Activated CD4-positive, CD25-positive, alpha-beta regulatory T cell (primary cell): Measurements from ENCODE around the gene SLC2A5.

Experiments used
- DNase-seq, 4 experiments: peaks; one replicate each; lab custom pipeline; 2025; lab: John Stamatoyannopoulos, UW

Gene SLC2A5

DNA sequence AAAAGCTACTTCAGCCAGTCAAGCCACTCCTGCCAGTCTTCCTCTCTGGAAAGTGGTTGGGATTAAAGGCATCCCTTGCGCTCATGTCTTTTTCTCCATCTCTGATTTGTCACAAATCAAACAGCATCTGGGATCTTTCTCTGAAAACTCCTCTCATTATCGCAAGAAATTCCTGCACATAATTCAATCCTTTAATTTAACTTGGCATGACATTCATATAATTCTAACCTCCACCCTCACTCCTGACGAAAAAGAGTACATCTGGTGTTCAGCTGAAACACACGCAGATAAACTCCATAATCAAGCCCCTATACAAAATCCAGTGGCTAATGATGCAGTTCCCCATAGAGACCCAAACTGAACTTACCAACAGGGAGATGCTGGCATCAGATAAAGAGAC, 19.4 kb upstream of the SLC2A5 start:
- DNase-seq = no peak

DNA sequence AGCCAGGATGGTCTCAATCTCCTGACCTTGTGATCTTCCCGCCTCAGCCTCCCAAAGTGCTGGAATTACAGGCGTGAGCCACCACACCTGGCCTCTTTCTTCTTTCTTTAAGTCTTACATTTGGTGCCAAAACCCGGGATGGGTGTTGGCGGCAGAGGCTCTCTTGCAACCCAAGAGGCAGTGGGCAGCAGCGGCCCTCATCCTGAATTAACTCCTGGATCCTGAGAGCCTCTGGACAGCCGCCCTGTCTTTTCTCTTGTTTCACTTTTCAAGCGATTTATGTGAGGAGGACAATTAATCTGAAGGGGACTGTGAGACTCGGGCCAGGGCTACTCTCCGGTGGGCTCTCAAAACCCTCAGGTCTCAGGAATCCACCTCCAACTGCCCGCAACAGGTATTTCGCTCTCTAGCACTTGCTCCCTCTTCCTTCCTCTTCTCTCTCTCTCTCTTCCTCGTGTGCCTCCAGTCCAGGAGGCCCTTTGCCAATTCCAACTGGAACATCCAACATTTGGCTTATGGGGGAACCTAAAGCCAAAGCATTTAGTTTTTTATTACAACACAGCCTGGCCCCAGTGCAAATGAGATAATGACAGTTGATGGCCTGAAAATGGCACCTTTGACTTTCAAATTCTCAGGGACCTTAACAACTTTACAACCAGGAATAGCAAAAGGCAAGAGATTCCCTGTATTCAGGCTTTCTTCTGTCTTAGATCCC, 18.1 kb upstream of the SLC2A5 start:
- DNase-seq = no peak

DNA sequence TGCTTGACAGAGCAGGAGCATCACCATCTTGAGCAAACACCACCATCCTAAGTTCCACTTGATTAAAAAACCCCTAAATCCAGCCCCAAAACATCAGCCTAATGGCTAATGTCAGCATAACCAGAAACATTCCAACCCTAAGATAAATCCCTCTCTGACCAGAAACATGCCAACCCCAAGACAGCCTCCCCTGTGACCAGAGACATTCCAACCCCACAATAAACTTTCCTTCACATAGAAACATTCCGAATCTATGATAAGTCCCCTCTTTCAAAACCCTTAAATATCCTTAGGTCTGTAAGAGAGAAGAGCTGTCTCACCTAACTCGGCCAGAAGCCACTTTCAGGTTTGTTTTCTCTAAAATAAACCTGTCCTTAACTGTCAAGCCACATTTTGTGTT, 17.4 kb upstream of the SLC2A5 start:
- no peak for DNase-seq

DNA sequence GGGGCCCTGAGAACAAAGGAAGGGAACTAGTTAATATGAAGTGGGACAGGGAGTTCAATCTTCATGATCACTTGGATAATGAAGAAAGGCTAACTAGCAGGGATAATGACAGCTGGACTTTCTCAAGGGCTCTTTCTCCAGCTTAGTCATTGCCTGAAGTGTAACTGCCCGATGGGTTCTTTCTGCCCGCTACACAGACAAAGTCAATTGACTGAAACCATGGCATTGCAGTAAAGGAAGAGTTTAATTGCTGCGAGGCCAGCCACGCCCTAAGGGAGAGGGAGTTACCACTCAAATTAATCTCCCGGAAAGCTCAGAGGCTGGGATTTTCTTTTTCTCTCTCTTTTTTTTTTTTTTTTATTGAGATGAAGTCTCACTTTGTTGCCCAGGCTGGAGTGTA, 16.6 kb upstream of the SLC2A5 start:
- DNase-seq = no peak

DNA sequence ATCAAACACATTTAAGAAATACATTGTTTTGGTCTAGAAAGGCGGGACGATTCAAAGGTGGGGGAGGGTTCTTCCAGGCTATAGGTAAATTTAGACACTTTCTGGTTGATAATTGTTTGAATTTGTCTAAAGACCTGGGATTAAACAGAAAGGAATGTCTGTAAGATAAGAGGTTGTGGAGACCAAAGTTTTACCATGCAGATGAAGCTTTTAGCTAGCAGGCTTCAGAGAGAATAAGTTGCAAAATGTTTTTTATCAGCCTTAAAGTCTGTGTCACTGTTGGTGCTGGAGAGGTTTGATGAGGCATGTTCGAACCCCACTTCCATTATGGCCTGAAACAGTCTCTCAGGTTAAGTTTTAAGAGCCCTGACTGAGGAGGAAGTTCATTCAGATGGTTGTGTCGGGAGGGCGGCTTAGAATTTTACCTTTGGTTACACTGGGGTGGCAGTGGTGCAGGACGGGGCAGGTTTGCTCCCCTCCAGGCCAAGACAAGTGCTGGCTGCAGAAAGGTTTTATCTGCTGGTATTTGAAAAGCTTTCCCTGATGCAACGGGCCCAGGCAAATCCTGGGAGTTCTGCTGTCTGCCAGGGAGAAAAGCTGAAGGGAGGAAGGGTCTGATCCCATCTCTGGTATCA, 16.0 kb upstream of the SLC2A5 start:
- DNase-seq = no peak

DNA sequence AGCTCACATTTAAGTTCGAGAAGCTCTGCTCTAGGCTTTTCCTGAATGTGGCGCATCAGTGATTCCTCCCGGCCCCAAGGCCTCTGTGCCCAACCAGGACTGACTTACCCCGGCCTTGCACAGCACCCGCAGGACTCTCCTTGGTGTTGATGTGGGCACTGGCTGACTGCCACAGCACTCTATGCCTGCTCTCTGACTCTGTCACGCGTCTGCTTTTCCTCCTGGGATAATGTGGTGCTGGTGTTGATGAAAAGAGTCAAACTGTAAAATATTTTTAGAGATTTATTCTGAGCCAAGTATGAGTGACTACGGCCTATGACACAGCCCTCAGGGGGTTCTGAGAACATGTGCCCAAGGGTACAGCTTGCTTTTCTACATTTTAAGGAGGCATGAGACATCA, 15.5 kb upstream of the SLC2A5 start:
- no peak for DNase-seq

DNA sequence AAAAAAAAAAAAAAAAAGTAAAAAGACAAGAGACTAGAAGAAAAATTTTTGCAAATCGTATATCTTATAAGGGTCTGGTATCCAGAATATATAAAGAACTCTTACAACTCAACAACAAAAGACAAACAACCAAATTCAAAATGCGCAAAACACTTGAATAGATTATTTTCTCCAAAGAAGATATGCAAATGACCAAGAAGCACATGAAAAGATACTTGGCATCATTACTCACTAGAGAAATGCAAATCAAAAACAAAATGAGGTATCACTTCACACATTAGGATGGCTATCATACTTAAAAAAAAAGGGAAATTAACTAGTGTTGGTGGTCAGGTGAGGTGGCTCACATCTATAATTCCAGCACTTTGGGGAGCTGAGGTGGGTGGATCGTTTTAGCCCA, 12.0 kb upstream of the SLC2A5 start:
- DNase-seq = no peak

DNA sequence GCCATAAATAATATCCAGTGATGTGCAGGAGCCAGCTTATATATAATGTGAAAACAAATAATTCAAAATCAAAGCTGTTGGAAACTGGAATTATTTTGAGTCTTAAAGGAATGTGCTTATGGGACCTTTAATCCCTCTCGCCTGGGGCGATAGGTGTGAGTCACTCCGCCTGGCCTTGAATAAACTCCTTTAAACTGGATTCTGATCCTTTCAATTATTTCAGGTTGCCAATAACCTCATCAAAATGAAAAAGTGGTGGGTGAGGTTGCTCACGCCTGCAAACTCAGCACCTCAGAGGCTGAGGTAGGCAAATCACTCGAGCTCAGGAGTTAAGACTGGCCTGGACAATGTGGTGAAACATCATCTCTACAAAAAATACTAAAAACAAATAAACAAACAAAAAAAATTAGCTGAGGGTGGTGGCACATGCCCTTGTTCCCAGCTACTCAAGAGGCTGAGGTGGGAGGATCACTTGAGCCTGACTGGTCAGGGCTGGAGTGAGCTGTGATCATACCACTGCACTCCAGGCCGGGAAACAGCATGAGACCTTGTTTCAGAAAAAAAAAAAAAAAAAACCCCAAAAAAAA, 11.4 kb upstream of the SLC2A5 start:
- no peak for DNase-seq

DNA sequence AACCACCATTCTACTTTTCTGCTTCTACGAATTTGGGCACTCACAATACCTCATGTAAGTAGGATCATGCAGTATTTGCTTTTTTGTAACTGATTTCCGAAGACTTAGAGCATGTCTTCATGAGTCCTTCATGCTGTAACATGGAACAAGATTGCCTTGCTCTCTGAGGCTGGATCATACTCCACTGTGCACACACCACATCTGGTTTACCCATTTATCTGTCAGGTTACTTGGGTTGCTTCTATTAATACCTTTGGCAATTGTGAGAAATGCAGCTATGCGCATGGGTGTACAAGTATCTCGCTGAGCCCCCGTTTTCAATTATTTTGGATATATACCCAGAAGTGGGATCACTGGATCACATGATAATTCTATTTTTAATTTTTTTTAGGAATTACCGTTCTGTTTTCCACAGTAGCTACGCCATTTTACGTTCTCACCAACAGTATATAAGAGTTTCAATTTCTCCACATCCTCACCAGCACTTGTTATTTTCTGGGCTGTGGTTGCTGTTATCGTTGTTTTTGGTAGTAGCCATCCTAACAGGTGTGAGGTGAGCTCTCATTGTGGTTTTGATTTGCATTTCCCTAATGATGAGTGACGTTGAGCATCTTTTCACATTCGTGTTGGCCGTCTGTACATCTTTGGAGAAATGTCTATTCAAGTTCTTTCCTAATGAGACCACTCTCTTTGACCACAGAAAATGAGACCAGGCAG, 10.7 kb upstream of the SLC2A5 start:
- no peak for DNase-seq

DNA sequence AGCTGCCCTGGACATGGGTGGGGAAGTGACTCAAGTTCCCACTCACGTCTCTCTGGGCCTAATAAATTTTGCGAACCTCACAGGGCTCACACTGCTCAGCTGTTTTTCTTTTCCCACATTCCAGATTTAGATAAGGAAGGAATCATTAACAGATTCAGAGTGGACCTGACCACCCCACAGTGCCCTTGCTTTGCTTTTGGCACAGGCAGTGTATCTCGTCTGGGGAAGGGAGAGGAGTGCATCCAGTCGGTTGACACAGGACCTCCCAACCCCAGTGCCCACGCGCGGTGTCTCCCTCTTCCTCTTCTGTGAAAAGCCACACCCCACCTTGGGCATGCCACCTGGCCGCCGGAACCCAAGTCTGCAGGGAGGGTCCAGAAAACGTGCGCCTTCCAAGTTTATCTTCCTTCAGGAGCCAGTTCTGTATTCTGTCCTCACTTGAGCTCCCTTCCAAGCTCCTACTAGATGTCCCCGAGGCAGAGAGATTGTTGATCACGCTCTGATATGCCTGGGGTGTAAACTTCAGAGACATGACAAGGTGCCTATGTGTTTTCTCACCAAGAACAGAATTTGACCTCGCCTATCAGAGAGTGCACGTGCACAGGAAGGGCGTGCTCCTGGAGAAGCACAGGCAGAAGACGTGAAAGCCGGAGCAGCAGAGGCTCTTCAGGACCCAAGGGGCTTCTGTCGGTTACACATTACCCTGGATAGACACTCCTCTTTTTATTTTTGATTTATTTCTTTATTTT, 9.5 kb upstream of the SLC2A5 start:
- DNase-seq = no peak

DNA sequence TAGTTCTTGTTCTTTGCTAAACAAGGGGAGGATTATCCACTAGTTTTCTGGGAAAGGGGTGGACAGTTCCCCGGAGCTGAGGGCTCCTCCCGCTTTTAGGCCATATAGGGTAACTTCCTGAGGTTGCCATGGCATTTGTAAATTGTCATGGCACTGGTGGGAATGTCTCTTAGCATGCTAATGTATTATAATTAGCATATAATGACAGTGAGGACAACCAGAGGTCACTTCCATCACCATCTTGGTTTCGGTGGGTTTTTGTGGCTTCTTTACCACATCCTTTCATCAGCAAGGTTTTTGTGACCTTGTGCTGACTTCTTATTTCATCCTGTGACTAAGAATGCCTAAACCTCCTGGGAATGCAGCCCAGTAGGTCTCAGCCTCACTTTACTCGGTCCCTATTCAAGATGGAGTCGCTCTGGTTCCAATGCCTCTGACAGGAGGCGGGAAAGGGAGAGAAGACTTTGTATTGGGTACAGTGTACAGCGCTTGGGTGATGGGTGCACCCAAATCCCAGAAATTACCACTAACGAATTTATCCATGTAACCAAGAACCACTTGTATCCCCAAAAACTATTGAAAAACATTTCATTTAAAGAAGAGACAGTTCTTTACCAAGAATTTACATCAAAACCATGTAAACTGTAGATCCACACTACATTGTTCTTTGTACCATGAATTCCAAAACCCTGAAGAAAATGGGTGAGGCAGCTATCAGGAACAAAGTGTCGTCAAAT, 8.7 kb upstream of the SLC2A5 start:
- no peak for DNase-seq

DNA sequence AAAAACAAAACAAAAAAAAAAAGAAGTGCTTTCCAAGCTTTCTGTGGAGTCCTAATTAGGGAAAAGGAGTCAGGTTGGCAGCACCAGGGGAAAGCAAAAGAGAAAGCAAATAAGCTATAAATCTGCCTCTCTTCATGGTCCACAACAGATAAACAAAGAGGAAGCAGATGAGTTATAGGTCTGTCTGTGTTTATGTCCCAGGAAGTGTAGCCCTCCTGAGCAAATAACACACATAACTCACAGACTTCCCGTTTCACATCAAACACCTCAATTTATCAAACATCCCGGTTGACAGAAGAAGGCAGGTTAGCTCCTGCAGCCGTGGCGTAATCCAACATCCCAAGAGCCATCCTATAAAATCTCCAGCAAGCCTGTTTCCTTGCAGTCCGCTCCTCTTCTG, 5.6 kb upstream of the SLC2A5 start:
- no peak for DNase-seq

DNA sequence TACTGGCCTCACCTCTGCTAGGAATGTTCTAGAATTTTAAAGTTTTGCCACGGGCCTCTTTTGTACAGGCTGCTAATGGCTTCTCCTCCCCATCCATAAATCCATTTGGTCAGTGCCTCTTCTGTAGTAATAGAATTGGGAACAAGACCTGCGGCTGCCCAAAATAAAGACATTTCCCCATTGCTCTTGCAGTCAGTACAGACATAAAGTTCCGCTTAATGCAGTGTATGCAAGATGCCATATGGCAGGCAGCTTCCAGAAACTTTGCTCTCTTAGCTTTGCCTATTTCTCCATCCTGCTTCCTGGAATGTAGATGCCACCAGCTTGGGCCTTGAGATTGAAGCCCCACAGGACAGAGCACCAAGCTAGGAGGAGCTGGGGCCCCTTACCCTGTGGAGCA, 3.7 kb upstream of the SLC2A5 start:
- no peak for DNase-seq

DNA sequence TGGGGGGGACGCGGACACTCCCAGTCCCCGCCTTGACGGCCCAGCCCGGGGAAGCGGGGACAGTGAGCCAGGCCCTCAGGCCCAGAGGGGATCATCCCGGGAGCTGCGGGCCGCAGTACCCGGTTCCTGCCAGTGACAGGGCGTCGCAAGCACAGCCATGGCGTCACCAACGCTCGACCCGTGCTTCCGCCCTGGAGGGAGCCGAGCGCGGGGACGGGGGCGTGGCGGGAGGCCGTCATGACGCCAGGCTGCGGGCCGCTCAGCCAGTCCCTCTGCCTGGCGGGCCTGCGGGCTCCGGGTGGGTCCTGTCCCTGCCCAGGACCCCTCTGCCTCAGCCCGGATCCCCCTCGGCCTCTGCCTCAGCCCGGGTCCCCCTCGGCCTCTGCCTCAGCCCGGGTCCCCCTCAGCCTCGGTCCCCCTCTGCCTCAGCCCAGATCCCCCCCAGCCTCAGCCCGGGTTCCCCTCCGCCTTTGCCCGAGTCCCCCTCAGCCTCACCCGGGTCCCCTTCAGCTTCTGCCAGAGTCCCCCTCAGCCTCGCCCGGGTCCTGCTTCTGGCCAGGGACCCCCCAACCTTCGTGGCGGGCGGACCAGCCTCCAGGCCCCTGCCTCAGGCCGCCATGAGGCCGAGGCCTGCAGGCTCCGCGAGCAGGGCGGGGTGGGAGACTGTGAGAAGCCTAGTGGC, 2.3 kb upstream of the SLC2A5 start:
- no peak for DNase-seq

DNA sequence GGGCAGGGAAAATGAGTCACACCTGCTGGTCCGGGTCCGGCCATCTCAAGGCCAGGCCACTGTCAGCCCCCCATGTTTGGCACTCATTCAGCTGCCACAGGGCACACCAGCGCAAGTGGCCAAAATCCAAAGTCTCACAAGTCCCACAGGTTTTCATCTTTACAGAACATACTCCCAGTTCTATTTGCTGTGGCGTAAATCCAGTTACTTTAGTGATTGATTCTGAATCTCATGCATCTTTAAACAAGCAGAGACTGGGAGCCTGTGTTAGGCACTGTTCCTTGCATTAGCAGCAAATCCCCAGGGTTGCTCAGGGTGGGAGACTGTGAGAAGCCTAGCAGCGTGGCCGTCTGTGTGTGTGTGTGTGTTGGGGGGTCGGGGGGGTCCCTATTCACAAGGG, 1.1 kb upstream of the SLC2A5 start:
- no peak for DNase-seq

DNA sequence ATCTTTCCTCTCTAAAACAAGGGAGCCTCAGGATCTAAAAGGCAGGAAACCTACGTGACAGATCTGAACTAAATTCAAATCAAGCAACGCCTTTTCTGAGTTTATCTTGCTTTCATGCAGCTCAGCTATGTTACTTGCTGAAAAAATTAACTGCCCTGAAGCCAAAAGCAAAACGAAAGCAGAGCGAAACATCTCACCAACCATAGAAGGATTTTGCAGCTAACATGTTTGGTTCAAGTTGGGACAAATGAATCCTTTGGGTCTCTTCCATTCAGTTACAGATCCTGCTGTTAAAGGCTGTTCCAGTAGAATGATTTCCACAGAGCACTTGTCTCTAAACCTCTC, 482 bp downstream of the SLC2A5 start:
- DNase-seq = no peak

DNA sequence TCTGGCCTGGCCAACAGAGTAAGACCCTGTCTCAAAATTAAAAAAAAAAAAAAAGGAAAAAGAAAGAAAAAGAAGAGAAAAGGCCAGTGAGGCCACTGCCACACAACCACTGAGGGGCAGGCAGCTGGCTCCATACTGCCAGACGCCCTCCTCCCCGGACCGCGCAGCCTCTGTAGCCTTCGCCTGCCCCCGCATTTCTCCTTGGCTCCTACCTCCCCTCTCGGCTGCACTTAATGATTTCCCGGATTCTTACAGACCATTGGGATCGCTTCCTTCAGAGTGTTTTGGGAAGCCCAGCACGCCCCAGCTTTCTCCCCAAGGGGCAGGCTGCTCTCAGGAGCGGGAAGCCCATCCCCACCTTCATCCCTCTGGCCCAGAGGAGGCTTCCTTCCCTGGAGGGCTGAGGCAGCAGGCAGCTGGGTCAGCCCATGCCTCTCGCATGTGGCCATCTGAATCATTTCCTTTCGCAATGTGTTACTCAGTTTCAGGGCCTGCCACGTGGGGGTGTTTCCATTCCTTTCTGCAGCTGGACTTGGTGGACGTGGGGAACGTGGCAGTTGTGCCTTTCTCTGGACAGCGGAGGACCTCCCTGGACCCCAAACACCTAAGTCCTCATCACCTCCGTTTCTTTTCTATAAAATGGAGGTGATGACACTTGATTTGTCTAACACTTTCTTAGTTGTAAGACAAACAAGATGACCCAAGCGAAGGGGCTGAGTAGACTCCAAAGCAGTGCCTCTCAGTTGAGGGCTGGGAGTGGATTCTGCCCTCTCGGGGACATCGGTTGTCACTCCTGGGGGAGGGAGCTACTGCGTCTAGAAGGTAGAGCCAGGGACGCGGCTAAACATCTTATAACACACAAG, 2.3 kb downstream of the SLC2A5 start:
- no peak for DNase-seq

DNA sequence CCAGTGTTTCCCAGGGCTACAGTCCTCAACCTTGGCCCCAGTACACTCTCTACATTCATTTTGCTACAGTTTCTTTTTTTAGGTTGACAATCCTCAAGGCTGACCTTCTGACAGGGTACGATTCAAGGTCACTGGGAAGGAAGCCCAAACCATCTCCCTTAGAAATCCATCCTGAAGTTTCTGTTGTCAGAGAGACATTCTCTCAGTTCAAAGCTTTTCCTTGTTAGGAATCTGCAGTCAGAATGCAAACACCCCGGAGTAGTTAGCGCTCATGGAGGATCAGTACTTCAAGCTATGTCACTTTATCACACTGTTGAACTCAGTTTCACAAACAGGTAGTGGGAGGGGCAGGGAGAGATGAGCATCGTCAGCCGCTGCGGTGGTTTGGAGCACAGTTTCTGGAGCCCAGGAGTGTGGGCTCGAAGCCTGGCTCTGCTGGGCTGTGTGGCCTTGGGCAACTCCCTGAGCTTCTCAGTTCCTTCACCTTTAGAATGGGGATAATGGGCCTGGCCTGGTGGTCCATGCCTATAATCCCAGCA, 4.2 kb downstream of the SLC2A5 start:
- no peak for DNase-seq

DNA sequence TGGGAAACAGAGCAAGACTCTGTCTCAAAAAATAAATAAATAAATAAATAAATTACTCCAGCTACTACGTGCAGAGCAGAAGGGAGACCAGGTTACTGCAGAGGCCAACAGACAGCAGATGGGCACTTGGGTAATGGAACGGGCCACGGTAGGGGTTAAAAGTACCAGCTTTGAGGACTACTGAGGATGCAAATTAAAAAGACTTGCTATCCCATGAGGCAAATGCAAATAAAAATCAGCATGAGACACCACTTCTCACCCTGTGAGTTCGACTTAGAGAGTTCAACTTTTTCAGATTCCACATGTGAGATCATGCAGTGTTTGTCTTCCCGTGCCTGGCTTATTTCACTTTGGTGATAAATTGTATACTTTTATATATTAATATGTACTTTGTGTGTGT, 6.6 kb downstream of the SLC2A5 start:
- DNase-seq = no peak

DNA sequence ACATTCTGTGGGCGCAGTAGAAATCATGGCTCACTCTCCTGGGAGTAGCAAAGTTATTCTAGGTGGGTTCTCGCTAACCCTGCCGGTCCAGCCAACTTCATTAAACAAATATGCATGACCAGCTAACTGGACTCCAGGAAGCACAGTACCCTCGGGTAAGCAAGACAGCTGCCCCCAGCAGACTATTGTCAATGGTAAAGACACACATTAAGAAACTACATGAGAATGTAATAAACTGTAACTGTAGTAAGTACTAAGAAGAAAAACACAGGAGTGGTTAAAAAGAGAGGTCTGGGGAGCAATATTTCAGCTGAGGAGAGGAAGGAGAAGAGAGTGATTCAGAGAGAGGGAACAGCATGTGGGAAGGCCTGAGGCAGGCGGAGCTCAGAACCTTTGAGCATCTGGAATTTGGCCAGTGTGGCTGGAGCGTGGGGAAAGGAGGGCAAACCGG, 7.4 kb downstream of the SLC2A5 start:
- DNase-seq = no peak
